ENCODE measurements around the gene P2RX7.
A peak's percentile ranks its signal among the peaks of the same experiment; 100 is the strongest.

The P2RX7 gene

GRCh38 chr12:121170611-121171260 lies 38.1 kb downstream of the P2RX7 start:
- no peaks in the 10 kb centered on the region for H3K9me3 ChIP-seq
- DNase-seq, result peak in 1 of 2 donors; percentile 10
- H3K36me3 ChIP-seq, result peaks cover 0 to 13% (median 7%) of the 10 kb centered on the region in 3 donors
- no peak overlapping the region for H3K4me3 ChIP-seq
- no peaks in the 10 kb centered on the region for H3K4me1 ChIP-seq
- H3K27me3 ChIP-seq, result no peaks in the 10 kb centered on the region
- TF ChIP-seq, protein P1, sequence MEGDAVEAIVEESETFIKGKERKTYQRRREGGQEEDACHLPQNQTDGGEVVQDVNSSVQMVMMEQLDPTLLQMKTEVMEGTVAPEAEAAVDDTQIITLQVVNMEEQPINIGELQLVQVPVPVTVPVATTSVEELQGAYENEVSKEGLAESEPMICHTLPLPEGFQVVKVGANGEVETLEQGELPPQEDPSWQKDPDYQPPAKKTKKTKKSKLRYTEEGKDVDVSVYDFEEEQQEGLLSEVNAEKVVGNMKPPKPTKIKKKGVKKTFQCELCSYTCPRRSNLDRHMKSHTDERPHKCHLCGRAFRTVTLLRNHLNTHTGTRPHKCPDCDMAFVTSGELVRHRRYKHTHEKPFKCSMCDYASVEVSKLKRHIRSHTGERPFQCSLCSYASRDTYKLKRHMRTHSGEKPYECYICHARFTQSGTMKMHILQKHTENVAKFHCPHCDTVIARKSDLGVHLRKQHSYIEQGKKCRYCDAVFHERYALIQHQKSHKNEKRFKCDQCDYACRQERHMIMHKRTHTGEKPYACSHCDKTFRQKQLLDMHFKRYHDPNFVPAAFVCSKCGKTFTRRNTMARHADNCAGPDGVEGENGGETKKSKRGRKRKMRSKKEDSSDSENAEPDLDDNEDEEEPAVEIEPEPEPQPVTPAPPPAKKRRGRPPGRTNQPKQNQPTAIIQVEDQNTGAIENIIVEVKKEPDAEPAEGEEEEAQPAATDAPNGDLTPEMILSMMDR (IDR thresholded peaks at IDR 0.05), result no peak
- intact Hi-C loops (cut with DNase I; ENCODE audit: low total_unique reads), result no loop called here
- no peak overlapping the region for H3K27ac ChIP-seq

GRCh38 chr12:121172145-121172544 lies 39.5 kb downstream of the P2RX7 start:
- DNase-seq, result no peak
- no peaks in the 10 kb centered on the region for H3K4me1 ChIP-seq
- H3K4me3 ChIP-seq, result no peak overlapping the region
- no peaks in the 10 kb centered on the region for H3K27me3 ChIP-seq
- TF ChIP-seq, protein P1 (IDR thresholded peaks at IDR 0.05), result no peak
- H3K9me3 ChIP-seq, result no peaks in the 10 kb centered on the region
- peaks cover 0 to 7% (median 0%) of the 10 kb centered on the region in 3 donors for H3K36me3 ChIP-seq
- intact Hi-C loops (cut with DNase I; ENCODE audit: low total_unique reads), result no loop called here
- no peak overlapping the region for H3K27ac ChIP-seq

DNA sequence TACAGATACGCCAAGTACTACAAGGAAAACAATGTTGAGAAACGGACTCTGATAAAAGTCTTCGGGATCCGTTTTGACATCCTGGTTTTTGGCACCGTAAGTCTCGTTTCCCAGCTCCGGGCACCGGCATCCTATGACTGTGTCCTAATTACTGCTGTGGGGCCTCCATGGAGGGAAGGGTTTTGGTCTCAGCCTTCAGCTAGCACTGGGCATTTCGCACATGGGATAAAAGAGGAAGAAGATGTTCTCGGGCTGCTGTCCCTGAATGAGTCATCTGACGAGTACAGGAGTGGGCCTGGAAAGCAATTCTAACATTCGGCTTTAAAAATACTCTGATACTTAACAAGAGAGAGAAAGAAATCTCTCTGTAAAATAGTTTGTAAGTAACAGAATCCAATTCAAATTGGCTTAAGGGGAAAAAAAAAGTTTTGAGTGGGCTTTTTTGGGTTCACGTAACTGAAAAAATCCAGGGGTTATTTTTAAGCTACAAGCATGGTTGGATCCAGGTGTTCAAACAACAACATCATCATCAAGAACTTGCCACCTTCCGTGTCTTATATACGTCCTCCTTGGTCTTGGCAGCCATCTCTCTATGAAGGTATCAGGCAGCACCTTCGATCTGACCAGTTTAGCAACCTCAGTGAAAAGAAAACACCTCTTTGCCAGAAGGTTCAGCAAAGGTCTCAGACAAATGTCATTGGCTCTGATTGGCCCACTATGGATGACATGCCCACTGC lies 42.9 kb downstream of the P2RX7 start:
- intact Hi-C loops (cut with DNase I; ENCODE audit: low total_unique reads), result no loop called here
- peak; percentile 54 to 68 for DNase-seq

DNA sequence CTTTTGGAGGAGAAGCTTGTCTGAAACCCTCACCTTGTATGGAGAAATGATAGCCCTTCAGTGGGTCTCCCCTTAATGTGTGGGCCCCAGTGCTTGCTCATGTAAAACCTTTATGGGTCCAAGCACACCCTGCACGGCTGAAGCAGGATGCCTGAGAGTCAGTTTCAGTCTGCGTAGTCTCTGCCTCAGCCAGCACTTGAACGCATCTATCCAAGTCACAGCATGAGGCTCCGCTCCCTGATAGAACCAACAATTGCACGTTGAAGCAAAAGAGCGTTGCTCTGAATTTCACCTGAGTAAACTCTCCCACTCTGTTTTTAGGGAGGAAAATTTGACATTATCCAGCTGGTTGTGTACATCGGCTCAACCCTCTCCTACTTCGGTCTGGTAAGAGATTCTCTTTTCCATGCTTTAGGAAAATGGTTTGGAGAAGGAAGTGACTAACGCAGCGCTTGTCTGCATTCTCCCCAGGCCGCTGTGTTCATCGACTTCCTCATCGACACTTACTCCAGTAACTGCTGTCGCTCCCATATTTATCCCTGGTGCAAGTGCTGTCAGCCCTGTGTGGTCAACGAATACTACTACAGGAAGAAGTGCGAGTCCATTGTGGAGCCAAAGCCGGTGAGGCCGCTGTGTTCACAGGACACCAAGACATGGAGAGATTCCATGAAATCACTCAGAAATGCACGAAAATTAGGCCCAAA lies 44.3 kb downstream of the P2RX7 start:
- TF ChIP-seq, protein P1 (IDR thresholded peaks at IDR 0.05), result no peak
- Histone ChIP-seq H3K27me3 (no peaks in the 10 kb centered on the region), H3K36me3 (peaks cover 0 to 8% (median 0%) of the 10 kb centered on the region in 3 donors), H3K4me3 (no peak overlapping the region), H3K4me1 (no peaks in the 10 kb centered on the region), H3K27ac (no peak overlapping the region), H3K9me3 (peaks cover 0 to 4% (median 0%) of the 10 kb centered on the region in 3 donors)
- DNase-seq, result no peak
- intact Hi-C loops (cut with DNase I; ENCODE audit: low total_unique reads), result no loop called here

More for the DNA sequence above, 42.9 kb downstream of the P2RX7 start:
- Histone ChIP-seq H3K36me3 (no peaks in the 10 kb centered on the region), H3K4me1 (no peaks in the 10 kb centered on the region), H3K27ac (no peak overlapping the region), H3K27me3 (no peaks in the 10 kb centered on the region), H3K4me3 (no peak overlapping the region), H3K9me3 (no peaks in the 10 kb centered on the region)
- TF ChIP-seq, protein P1 (IDR thresholded peaks at IDR 0.05), result no peak

DNA sequence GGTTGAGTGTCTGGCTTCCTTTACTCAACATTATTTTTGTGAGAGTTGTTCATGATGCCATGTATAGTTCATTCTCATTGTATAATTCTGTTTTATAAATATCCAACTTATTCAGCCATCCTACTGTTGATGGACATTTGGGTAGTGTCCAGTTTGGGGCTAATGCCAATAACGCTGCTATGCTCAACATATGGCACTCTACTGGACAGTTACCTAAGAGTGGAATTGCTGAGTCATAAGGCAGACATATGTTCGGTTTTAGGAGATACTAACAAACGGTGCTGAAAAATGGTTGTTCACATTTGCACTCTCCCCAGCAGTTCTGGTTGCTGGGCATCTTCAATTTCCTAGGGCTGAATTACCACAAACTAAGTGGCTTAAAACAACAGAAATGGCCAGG lies 48.5 kb downstream of the P2RX7 start:
- Histone ChIP-seq H3K9me3 (peaks cover 0 to 4% (median 0%) of the 10 kb centered on the region in 3 donors), H3K27ac (no peak overlapping the region), H3K27me3 (no peaks in the 10 kb centered on the region), H3K36me3 (peaks cover 0 to 24% (median 12%) of the 10 kb centered on the region in 3 donors), H3K4me1 (no peaks in the 10 kb centered on the region), H3K4me3 (no peak overlapping the region)
- TF ChIP-seq, protein P1 (IDR thresholded peaks at IDR 0.05), result no peak
- DNase-seq, result no peak
- intact Hi-C loops (cut with DNase I; ENCODE audit: low total_unique reads), result no loop called here

All from tibial artery (tissue), 4 donors.